HG03108 (cell line): Measurements from ENCODE around the gene NOC3L.

Experiments used
- ATAC-seq: cut with Tn5 transposase; IDR thresholded peaks from one replicate; pipeline ENCODE4 v1.9.1; 2021; ENCODE audit warnings: moderate library complexity; ENCODE audit not compliant: unreplicated experiment

NOC3L gene

DNA sequence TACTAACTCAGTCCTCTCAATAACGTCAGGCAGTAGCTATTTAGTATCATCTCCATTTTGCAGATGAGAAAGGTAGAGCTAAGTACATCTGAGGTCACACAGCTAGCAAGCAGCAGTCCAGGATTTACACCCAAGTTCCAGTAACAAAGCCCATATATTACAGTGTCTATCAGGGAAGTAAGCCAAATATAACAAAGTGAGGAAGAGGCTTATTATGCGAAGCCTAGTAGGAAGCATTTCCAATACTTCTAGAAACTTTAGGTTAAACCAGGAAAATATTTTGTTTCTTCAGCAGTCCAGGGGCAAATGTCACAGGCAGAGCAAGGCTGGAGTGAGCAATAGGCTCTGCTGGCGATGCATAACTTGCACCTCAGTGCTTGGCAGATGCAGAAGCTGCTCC lies 53.9 kb downstream of the NOC3L start:
- ATAC-seq, result no peak

DNA sequence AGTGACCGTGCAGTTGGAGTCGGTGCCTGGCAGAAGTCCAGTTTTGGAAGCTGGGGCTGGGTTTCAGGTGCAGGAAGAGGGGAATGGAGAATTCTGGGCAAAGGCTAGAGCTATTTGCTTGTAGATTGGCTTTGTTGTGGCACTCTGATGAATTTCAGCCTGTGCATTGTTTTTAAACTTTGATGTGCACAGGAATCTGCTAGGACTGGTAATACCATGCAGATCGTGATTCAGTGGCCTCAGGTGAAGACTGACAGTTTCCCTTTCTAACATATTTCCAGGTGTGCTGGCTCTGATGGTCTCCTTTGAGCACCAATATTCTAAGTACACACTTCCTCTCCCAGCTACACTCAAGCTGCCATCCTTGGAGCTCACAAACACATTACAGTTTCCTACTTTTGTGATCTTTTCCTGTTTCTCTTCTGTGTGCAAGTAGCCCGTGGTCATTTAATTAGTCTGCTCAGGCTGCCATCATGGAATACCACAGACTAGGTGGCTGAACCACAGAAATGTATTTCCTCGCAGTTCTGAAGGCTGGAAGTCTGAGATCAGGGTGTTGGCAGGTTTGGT lies 55.6 kb downstream of the NOC3L start:
- ATAC-seq, result no peak

- ATAC-seq, result no peak
Observed at GRCh38 chr10:94303929-94304328, 58.8 kb downstream of the NOC3L start.

- ATAC-seq, result no peak
Observed at GRCh38 chr10:94300042-94300441, 62.7 kb downstream of the NOC3L start.

DNA sequence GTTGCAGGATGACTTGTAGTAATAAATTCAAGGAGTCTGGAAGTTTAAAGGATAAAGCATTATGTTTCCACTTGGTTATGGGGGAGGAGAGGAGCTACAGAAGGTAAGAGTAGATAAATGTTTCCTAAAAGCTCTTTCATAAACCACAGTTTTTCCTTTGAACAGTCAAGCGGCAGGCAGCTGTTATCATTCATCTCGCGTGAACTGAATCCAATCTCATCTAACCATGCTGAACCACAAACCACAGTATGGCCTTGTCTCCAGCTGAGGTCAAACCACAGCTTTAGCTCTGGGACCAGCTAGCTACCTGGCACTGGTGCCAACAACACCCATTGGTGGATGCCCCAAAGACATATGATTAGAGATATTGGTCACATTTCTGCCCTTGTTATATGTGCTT lies 63.3 kb downstream of the NOC3L start:
- ATAC-seq, result no peak

DNA sequence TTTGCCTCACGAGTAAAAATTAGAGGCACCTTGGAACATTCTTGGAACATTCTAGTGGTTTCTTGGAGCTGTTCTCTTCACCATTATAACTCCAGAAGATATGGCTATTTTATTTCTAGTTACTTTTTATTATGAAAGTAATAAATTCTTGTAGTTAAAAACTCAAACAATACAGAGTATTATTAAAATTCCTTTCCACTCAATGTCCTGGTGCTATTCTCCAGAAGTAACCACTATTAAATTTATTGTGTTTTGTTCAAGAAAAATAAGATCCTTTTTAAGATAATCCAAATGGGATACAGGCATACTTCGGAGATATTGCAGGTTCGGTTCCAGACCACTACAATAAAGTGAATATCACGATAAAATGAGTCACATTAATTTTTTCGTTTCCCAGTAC lies 68.6 kb downstream of the NOC3L start:
- no peak for ATAC-seq

GRCh38 chr10:94293354-94293753 lies 69.4 kb downstream of the NOC3L start:
- no peak for ATAC-seq

GRCh38 chr10:94292434-94293090 lies 70.2 kb downstream of the NOC3L start:
- ATAC-seq, result no peak

GRCh38 chr10:94288361-94289101 lies 74.2 kb downstream of the NOC3L start:
- ATAC-seq, result no peak

- ATAC-seq, result no peak
Observed at GRCh38 chr10:94287336-94287735, 75.4 kb downstream of the NOC3L start.

DNA sequence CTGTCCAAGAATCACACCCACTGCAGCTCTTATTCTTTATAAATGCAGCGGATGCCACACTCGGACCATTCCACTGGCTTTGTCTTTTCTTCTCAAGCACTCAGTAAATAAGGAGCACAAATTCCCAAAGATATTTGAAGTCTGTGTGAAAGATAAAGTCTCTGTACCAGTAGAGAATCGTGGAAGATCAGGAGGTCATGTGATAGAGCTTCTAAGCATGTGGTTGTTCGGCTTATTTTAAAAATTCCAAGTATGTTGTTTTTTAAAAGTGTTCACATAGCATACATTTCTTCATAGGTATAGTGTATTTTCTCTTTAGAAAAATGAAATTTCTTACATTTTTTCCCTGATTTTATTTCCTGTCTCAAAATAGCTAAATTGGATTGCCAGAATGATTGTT lies 75.8 kb downstream of the NOC3L start:
- ATAC-seq, result no peak

DNA sequence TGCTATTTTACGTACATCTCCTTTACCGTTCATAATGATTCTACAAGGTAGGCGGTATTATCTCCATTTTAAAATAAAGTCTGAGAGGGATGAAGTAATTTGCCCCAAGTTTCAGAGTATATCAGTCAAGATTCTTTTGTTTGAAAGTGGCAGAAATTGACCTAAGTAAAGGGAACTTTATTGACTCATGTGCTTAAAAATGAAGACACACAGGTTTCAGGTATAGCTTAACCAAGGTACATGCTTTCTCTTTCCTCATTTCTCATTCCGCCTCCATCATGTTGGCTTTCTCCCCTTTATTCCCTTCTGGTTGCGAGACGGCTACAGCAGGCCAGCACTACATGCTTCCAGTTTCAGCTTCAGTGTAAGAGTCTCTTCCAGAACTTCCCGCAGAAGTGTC lies 77.5 kb downstream of the NOC3L start:
- no peak for ATAC-seq
